Ishikawa (cell line): ENCODE measurements around the gene JMY.

ENCODE experiments used
- EP300 ChIP-seq: IDR thresholded peaks from 2 replicates; pipeline ENCODE4 v1.6.1; 2012; ENCODE audit warnings: borderline replicate concordance
- FOXM1 ChIP-seq: IDR thresholded peaks from 2 replicates; pipeline ENCODE4 v1.6.1; 2012; ENCODE audit warnings: low read depth, borderline replicate concordance
- MAX ChIP-seq: IDR thresholded peaks from 2 replicates; pipeline ENCODE4 v1.6.1; 2012
- RAD21 ChIP-seq: IDR thresholded peaks from 2 replicates; pipeline ENCODE4 v1.6.1; 2012; ENCODE audit warnings: low read depth
- TAF1 ChIP-seq: IDR thresholded peaks from 2 replicates; pipeline ENCODE4 v1.6.1; 2012; ENCODE audit warnings: low read depth, mild to moderate bottlenecking
- YY1 ChIP-seq: IDR thresholded peaks from 2 replicates; pipeline ENCODE4 v1.6.1; 2012; ENCODE audit warnings: low read depth

GRCh38 chr5:79302454-79302853 is 66.5 kb downstream of the JMY start:
- TF ChIP-seq YY1 (no peak), TAF1 (no peak), FOXM1 (no peak), RAD21 (no peak), MAX (no peak), EP300 (no peak)
